NCI-H748 (cell line): ENCODE data around the gene TRAF7.

Experiments used
- DNase-seq: peaks from one replicate; lab custom pipeline; 2025; ENCODE audit not compliant: unreplicated experiment; lab: John Stamatoyannopoulos, UW

TRAF7 gene

GRCh38 chr16:2212362-2213324 is 57.1 kb downstream of the TRAF7 start:
- no peak for DNase-seq

GRCh38 chr16:2213817-2214718 is 58.5 kb downstream of the TRAF7 start:
- peak; percentile 42 for DNase-seq

GRCh38 chr16:2214719-2214968 is 59.1 kb downstream of the TRAF7 start, which contains the start of gene PGP:
Gene PGP (minus strand): TSS chr16:2214840. CDS start chr16:2214777, 63 bp downstream.
- no peak for DNase-seq

GRCh38 chr16:2216330-2216729 is 60.7 kb downstream of the TRAF7 start:
- no peak for DNase-seq

DNA sequence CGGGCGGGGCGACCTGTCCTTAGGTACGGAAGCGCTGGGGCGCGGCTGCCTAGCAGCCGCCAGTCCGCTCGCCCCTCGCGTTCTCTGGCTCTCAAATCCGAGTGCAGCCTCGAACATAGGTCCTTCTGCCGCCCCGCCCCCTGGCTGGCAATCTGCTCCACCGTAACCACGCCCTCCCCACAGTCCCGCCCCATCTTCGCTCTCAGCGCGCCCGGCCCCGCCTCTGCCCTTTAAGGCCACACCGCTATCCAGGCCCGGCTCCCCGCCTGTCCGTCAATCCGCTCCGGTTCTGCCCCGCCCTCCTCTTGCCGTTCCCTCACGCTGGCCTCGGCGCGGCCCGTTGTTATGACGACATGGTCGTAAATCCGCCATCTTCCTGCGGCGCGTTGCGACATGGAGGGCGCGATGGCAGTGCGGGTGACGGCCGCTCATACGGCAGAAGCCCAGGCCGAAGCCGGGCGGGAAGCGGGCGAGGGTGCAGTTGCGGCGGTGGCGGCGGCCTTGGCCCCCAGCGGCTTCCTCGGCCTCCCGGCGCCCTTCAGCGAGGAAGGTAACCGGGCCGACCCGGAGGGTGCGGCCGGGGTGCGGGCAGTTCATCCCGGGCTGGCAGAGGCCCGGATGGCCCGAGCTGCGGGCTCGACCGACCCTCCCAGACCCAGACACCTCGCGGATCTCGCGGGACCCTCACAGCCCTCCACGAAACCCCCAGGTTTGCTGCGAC is 67.8 kb downstream of the TRAF7 start, which contains the start of gene E4F1:
TSS of gene E4F1 (plus strand) at position 371 of the 721 bp plus-strand sequence. CDS start at position 394, 23 bp downstream.
- peak; percentile 98 for DNase-seq

GRCh38 chr16:2223942-2224486 is 68.4 kb downstream of the TRAF7 start:
- peak; percentile 53 for DNase-seq

DNA sequence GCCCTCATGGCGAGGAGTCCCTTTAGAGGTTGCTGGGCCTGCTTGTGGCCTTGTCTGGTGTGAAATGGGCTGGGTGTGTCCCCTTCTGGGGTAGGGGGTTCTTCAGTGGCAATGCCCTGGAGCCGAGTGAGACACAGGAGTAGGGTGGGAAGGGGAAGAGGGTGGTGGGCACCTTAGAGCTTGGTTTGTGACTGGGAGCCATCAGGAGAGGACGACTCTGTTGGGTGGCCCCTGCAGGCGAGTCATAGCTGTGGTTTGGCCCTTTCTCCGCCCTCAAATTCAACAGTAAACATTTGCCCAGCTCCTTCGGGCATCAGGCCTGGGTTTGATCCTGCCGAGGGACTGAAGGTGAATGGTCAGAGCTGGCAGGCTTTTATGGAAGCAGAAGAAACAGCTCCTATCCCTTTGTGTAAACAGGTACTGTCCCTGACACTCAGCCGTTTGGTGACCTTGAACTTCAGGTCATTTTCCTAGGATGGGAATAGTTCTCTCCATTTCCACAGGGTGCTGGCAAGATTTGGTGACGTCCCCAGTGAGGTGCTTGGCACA is 70.7 kb downstream of the TRAF7 start:
- no peak for DNase-seq

- no peak for DNase-seq
Observed at GRCh38 chr16:2226918-2227317, 71.3 kb downstream of the TRAF7 start.
